B cell (primary cell): ENCODE measurements around the gene NCOA3. TPM values are rescaled to one million over a fixed set of nuclear protein-coding genes. Genes with fewer than 3 reads are reported as not detected.

Experiments used
- ATAC-seq: fragments of 200-7000 bp; cut with Tn5 transposase; one replicate; pipeline ENCODE4 v1.10.0; 2021; ENCODE audit warnings: low read depth, mild to moderate bottlenecking, moderate number of reproducible peaks, moderate library complexity
- CTCF ChIA-PET: fragments of 350-600 bp; sonication (Branson Sonifier 250); formaldehyde crosslinking; loops from one replicate; lab custom pipeline; 2021; ENCODE audit warnings: antibody characterized with exemption, inconsistent platforms; lab: Charles Lee
- POLR2A ChIA-PET: fragments of 350-600 bp; sonication (Branson Sonifier 250); formaldehyde crosslinking; loops from one replicate; lab custom pipeline; 2021; ENCODE audit warnings: antibody characterized with exemption; lab: Charles Lee
- DNase-seq: peaks from one replicate; pipeline ENCODE4 v3.0.0; 2013
- H2AFZ ChIP-seq: 2 replicates; pipeline ENCODE4 v1.6.1; 2012; ENCODE audit warnings: mild to moderate bottlenecking, low read depth, low read length; ENCODE audit not compliant: insufficient read depth, poor library complexity, severe bottlenecking
- H3K27ac ChIP-seq, 2 donors: 1 replicate in 1 of 2; 2 replicates in 1 of 2; pipeline ENCODE4 v1.5.1; 2012 to 2013; ENCODE audit warnings: low read length in 2 of 2, mild to moderate bottlenecking in 2 of 2, moderate library complexity in 1 of 2
- H3K27me3 ChIP-seq, 4 experiments: fragments of 200-600 bp in 1 of 4; sonication (generic) in 1 of 4; replicated peaks in 1 of 4; 1 replicate in 2 of 4; 2 replicates in 2 of 4; pipeline versions ENCODE4 v1.6.1 to v1.7.0; 2013 to 2016; ENCODE audit warnings: low read length in 3 of 4, mild to moderate bottlenecking in 2 of 4, mixed read lengths in 1 of 4, moderate library complexity in 1 of 4; ENCODE audit not compliant: insufficient read depth in 4 of 4, control insufficient read depth in 3 of 4; ENCODE audit errors: control extremely low read depth in 1 of 4
- H3K36me3 ChIP-seq, 2 experiments: replicated peaks in 1 of 2; 1 replicate in 1 of 2; 2 replicates in 1 of 2; pipeline versions ENCODE4 v1.6.1 to v1.7.1; 2013; ENCODE audit warnings: low read length in 1 of 2; ENCODE audit not compliant: insufficient read depth in 2 of 2, control insufficient read depth in 1 of 2; ENCODE audit errors: control extremely low read depth in 1 of 2, extremely low read depth in 1 of 2
- H3K4me1 ChIP-seq, 2 donors: fragments of 200-600 bp in 1 of 2; sonication (generic) in 1 of 2; 1 replicate in 1 of 2; 2 replicates in 1 of 2; pipeline versions ENCODE4 v1.5.1 to v1.6.1; 2013 to 2017; ENCODE audit warnings: low read length in 2 of 2; ENCODE audit not compliant: control insufficient read depth in 2 of 2, insufficient read depth in 2 of 2
- H3K4me2 ChIP-seq: replicated peaks from 2 replicates; pipeline ENCODE3; 2012; ENCODE audit warnings: mild to moderate bottlenecking, low read depth, low read length; ENCODE audit not compliant: poor library complexity, severe bottlenecking
- H3K4me3 ChIP-seq, 5 experiments: fragments of 200-600 bp in 1 of 5; sonication (generic) in 1 of 5; 1 replicate in 3 of 5; 2 replicates in 2 of 5; pipeline versions ENCODE4 v1.5.1 to v1.7.0; 2011 to 2016; ENCODE audit warnings: low read length in 4 of 5, mild to moderate bottlenecking in 4 of 5, low read depth in 2 of 5, control low read depth in 1 of 5, moderate library complexity in 1 of 5; ENCODE audit not compliant: insufficient read depth in 1 of 5; ENCODE audit errors: control extremely low read depth in 1 of 5, extremely low read depth in 1 of 5
- H3K79me2 ChIP-seq: fragments of 200-600 bp; sonication (generic); one replicate; pipeline ENCODE4 v1.6.0; 2016; ENCODE audit warnings: low read length; ENCODE audit not compliant: control insufficient read depth, insufficient read depth
- H3K9ac ChIP-seq: fragments of 200-600 bp; sonication (generic); 2 replicates; pipeline ENCODE4 v1.6.1; 2017; ENCODE audit warnings: mild to moderate bottlenecking, low read length, moderate library complexity
- H3K9me3 ChIP-seq, 3 donors: one replicate each; pipeline versions ENCODE4 v1.6.1 to v1.7.1; 2013; ENCODE audit warnings: low read length in 2 of 3; ENCODE audit not compliant: control insufficient read depth in 2 of 3, insufficient read depth in 1 of 3; ENCODE audit errors: control extremely low read depth in 1 of 3
- H4K20me1 ChIP-seq: 2 replicates; pipeline ENCODE4 v1.6.0; 2012; ENCODE audit warnings: mild to moderate bottlenecking, low read length; ENCODE audit not compliant: insufficient read depth, control insufficient read depth, poor library complexity, severe bottlenecking
- H3K27ac Mint-ChIP-seq: one replicate; pipeline ENCODE4 v1.8.0; 2021; ENCODE audit warnings: mixed read lengths
- H3K27me3 Mint-ChIP-seq: one replicate; pipeline ENCODE4 v1.8.0; 2021; ENCODE audit warnings: mixed read lengths
- H3K4me1 Mint-ChIP-seq: one replicate; pipeline ENCODE4 v1.8.0; 2021; ENCODE audit warnings: mixed read lengths
- H3K4me3 Mint-ChIP-seq: one replicate; pipeline ENCODE4 v1.8.0; 2021; ENCODE audit warnings: mixed read lengths
- H3K9me3 Mint-ChIP-seq: one replicate; pipeline ENCODE4 v1.8.0; 2022; ENCODE audit warnings: mixed read lengths; ENCODE audit not compliant: insufficient read depth
- CTCF ChIP-seq: fragments of 200-600 bp; IDR thresholded peaks from one replicate; pipeline ENCODE4 v1.8.0; 2022; ENCODE audit warnings: antibody characterized with exemption, mild to moderate bottlenecking
- EZH2 ChIP-seq: IDR thresholded peaks from 2 replicates; pipeline ENCODE4 v1.6.1; 2012; ENCODE audit warnings: borderline replicate concordance, low read depth, mild to moderate bottlenecking, moderate library complexity, low read length; ENCODE audit not compliant: insufficient read depth, poor library complexity, severe bottlenecking
- WGBS: methylation state at CpG from one replicate; pipeline ENCODE4 v1.1.5; 2013; ENCODE audit warnings: missing lambda C conversion rate; ENCODE audit not compliant: insufficient coverage; 5-methylcytosine and 5-hydroxymethylcytosine counted together
- intact Hi-C: fragments of 100-400 bp; cut with micrococcal nuclease; formaldehyde crosslinking; loops from one replicate; pipeline ENCODE4 v1.10.0; 2022
- polyA plus RNA-seq: library from polyadenylated mRNA; depleted of rRNA; stranded (reverse); fragments of >200 nt; gene quantifications from 2 replicates; pipeline ENCODE4 v1.2.3, GENCODE V29; 2012
- total RNA-seq, 2 donors: library from RNA; stranded (reverse); fragments of 120-200 nt in 1 of 2; gene quantifications; 1 replicate in 1 of 2; 2 replicates in 1 of 2; pipeline versions ENCODE4 v1.2.3 to v1.2.4, GENCODE V29; 2013 to 2022

The NCOA3 gene
- total and polyA plus RNA-seq, 2 donors (not counting 1 experiment from before 2014, with no cell fraction given) = 54.0 to 309 TPM

- DNase-seq (no peak), ATAC-seq (no peak)
- POLR2A ChIA-PET = interaction anchor here (0.6 to 0.7 kb wide), 3 partner anchors 8 to 195 kb away, joined by 4 to 7 read pairs (median 5); no protein-coding TSS in a partner anchor
- TF ChIP-seq EZH2 (no peak), CTCF (no peak)
- WGBS = 0% methylated on average over 1 of the region's 2 CpGs
- H4K20me1 ChIP-seq = peaks cover 81% of the 10 kb centered on the region
- H3K9me3 ChIP-seq = no peaks in the 10 kb centered on the region
- no peaks in the 10 kb centered on the region for H3K27me3 ChIP-seq
- Mint-ChIP-seq H3K9me3 (no peaks in the 10 kb centered on the region), H3K4me3 (peak overlapping the region; percentile 8), H3K27ac (peak overlapping the region; percentile 1), H3K27me3 (no peaks in the 10 kb centered on the region), H3K4me1 (peaks cover 72% of the 10 kb centered on the region)
- H3K4me3 ChIP-seq = no peak overlapping the region
- no peak overlapping the region for H2AFZ ChIP-seq
- H3K4me2 ChIP-seq = peak overlapping the region; percentile 39
- CTCF ChIA-PET = interaction anchor here (0.5 to 1.3 kb wide), 6 partner anchors 14 to 160 kb away, joined by 3 to 6 read pairs (median 4); no protein-coding TSS in a partner anchor
- peaks cover 98% of the 10 kb centered on the region for H3K79me2 ChIP-seq
- peak overlapping the region; percentile 2 for H3K9ac ChIP-seq
- H3K27ac ChIP-seq = peak overlapping the region in 1 of 2 donors; percentile 75
- H3K4me1 ChIP-seq = peaks cover 54 to 69% of the 10 kb centered on the region in 2 donors
- peaks cover 0 to 25% of the 10 kb centered on the region in 2 experiments for H3K36me3 ChIP-seq
- intact Hi-C loops = loop anchor here (5.0 kb wide), 2 partner anchors 33 to 42 kb away; partner anchors contain the start of gene NCOA3
Measured at GRCh38 chr20:47544240-47544639, 42.6 kb downstream of the NCOA3 start.

- H3K27me3 ChIP-seq = no peaks in the 10 kb centered on the region
- H3K4me3 ChIP-seq = no peak overlapping the region
- H3K79me2 ChIP-seq = peaks cover 98% of the 10 kb centered on the region
- peak overlapping the region in 1 of 2 donors; percentile 75 for H3K27ac ChIP-seq
- peaks cover 0 to 29% of the 10 kb centered on the region in 2 experiments for H3K36me3 ChIP-seq
- POLR2A ChIA-PET = interaction anchor here (0.6 to 1.1 kb wide), 4 partner anchors 11 to 196 kb away, joined by 3 to 7 read pairs (median 6); no protein-coding TSS in a partner anchor
- no peak overlapping the region for H3K27ac Mint-ChIP-seq
- no peaks in the 10 kb centered on the region for H3K9me3 ChIP-seq
- no peaks in the 10 kb centered on the region for H3K9me3 Mint-ChIP-seq
- no peak for TF ChIP-seq EZH2
- no peak for TF ChIP-seq CTCF
- intact Hi-C loops = loop anchor here (5.0 kb wide), 2 partner anchors 32 to 43 kb away; partner anchors contain the start of gene NCOA3
- WGBS = no CpG with 5 or more reads among the region's 2 CpGs
- H3K4me2 ChIP-seq = peak overlapping the region; percentile 39
- peak overlapping the region; percentile 2 for H3K9ac ChIP-seq
- DNase-seq (no peak), ATAC-seq (no peak)
- no peaks in the 10 kb centered on the region for H3K27me3 Mint-ChIP-seq
- peaks cover 72% of the 10 kb centered on the region for H3K4me1 Mint-ChIP-seq
- no peak overlapping the region for H2AFZ ChIP-seq
- H3K4me3 Mint-ChIP-seq = peak overlapping the region; percentile 23
- peaks cover 81% of the 10 kb centered on the region for H4K20me1 ChIP-seq
- CTCF ChIA-PET = interaction anchor here (0.5 to 1.3 kb wide), 7 partner anchors 15 to 161 kb away, joined by 3 to 6 read pairs (median 3); no protein-coding TSS in a partner anchor
- H3K4me1 ChIP-seq = peaks cover 55 to 68% of the 10 kb centered on the region in 2 donors
Measured at GRCh38 chr20:47544852-47545251, 43.2 kb downstream of the NCOA3 start.
